NCI-H2196 (cell line): ENCODE data around the gene DDIAS.
"Not testable (repeated sequence)": the region's sequence is repeated elsewhere in the genome, so short reads cannot be mapped to it uniquely, and the experiment has no call there.

Experiments
- DNase-seq: peaks from one replicate; lab custom pipeline; 2025; ENCODE audit not compliant: unreplicated experiment; lab: John Stamatoyannopoulos, UW

Gene DDIAS

GRCh38 chr11:82901165-82901921 lies at the start of gene DDIAS:
TSS of gene DDIAS (plus strand) at chr11:82901736. CDS start at chr11:82914739, 13,003 bp downstream.
- DNase-seq, result peak; percentile 99

GRCh38 chr11:82854242-82854641 lies 47.3 kb upstream of the DDIAS start:
- DNase-seq, result no peak

GRCh38 chr11:82854916-82855315 lies 46.6 kb upstream of the DDIAS start:
- DNase-seq, result not testable (repeated sequence)

GRCh38 chr11:82855616-82856015 lies 45.9 kb upstream of the DDIAS start:
- DNase-seq, result no peak

- DNase-seq, result no peak
Observed at GRCh38 chr11:82857145-82857544, 44.4 kb upstream of the DDIAS start.

- no peak for DNase-seq
Observed at GRCh38 chr11:82858133-82858532, 43.4 kb upstream of the DDIAS start.

- DNase-seq, result no peak
Observed at GRCh38 chr11:82858556-82859091, 42.9 kb upstream of the DDIAS start.

GRCh38 chr11:82859750-82860149 lies 41.8 kb upstream of the DDIAS start:
- DNase-seq, result no peak

GRCh38 chr11:82862379-82862778 lies 39.2 kb upstream of the DDIAS start:
- no peak for DNase-seq

- no peak for DNase-seq
Observed at GRCh38 chr11:82863209-82863608, 38.3 kb upstream of the DDIAS start.

- DNase-seq, result peak; percentile 27
Observed at GRCh38 chr11:82864268-82864667, 37.3 kb upstream of the DDIAS start.

- DNase-seq, result no peak
Observed at GRCh38 chr11:82865841-82866240, 35.7 kb upstream of the DDIAS start.

GRCh38 chr11:82867495-82868082 lies 33.9 kb upstream of the DDIAS start:
- DNase-seq, result peak; percentile 81

GRCh38 chr11:82869657-82870056 lies 31.9 kb upstream of the DDIAS start:
- DNase-seq, result no peak

GRCh38 chr11:82871646-82872045 lies 29.9 kb upstream of the DDIAS start:
- no peak for DNase-seq

GRCh38 chr11:82872377-82873150 lies 29.0 kb upstream of the DDIAS start:
- no peak for DNase-seq

GRCh38 chr11:82873919-82874333 lies 27.6 kb upstream of the DDIAS start:
- no peak for DNase-seq

- DNase-seq, result no peak
Observed at GRCh38 chr11:82874646-82875523, 26.7 kb upstream of the DDIAS start.

GRCh38 chr11:82883853-82884252 lies 17.7 kb upstream of the DDIAS start:
- DNase-seq, result no peak

GRCh38 chr11:82889133-82890001 lies 12.2 kb upstream of the DDIAS start:
- DNase-seq, result no peak
